ENCODE measurements around the gene CCDC82.

- TF ChIP-seq TCF12 (IDR thresholded peaks at IDR 0.05) (no peak), REST (IDR thresholded peaks at IDR 0.05; ENCODE audit: low read depth, low read length) (no peak)
These were observed 5.6 kb downstream of the CCDC82 start for GRCh38 chr11:96384156-96384555.
